ENCODE measurements around the gene NRAS.

- TF ChIP-seq, protein P1, sequence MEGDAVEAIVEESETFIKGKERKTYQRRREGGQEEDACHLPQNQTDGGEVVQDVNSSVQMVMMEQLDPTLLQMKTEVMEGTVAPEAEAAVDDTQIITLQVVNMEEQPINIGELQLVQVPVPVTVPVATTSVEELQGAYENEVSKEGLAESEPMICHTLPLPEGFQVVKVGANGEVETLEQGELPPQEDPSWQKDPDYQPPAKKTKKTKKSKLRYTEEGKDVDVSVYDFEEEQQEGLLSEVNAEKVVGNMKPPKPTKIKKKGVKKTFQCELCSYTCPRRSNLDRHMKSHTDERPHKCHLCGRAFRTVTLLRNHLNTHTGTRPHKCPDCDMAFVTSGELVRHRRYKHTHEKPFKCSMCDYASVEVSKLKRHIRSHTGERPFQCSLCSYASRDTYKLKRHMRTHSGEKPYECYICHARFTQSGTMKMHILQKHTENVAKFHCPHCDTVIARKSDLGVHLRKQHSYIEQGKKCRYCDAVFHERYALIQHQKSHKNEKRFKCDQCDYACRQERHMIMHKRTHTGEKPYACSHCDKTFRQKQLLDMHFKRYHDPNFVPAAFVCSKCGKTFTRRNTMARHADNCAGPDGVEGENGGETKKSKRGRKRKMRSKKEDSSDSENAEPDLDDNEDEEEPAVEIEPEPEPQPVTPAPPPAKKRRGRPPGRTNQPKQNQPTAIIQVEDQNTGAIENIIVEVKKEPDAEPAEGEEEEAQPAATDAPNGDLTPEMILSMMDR (IDR thresholded peaks at IDR 0.05) = no peak
- no peak for TF ChIP-seq POLR2A (IDR thresholded peaks at IDR 0.05)
Measured at GRCh38 chr1:114703242-114703641, 13.3 kb downstream of the NRAS start.

All from right lobe of liver (tissue), 4 donors.